ENCODE results near the gene GPI. TPM values are rescaled to one million over a fixed set of nuclear protein-coding genes. Genes with fewer than 3 reads are reported as not detected.

The GPI gene
- total and polyA plus RNA-seq, 2 of the 8 experiments (the other 6 are each of a cell fraction or from before 2014, with no cell fraction given), result 171 to 360 TPM

- TF ChIP-seq SUZ12 (IDR thresholded peaks at IDR 0.05; ENCODE audit: low read length), result no peak
- TF ChIP-seq NANOG (IDR thresholded peaks at IDR 0.05; ENCODE audit: insufficient read depth, low read depth, low read length, poor library complexity, severe bottlenecking), result no peak
- no peak for TF ChIP-seq MAX (IDR thresholded peaks at IDR 0.05)
- TF ChIP-seq SAP30 (IDR thresholded peaks at IDR 0.05; ENCODE audit: insufficient read depth, insufficient replicate concordance, low read length), result no peak
- TF ChIP-seq SP1 (IDR thresholded peaks at IDR 0.05; ENCODE audit: low read depth, low read length), result no peak
- TF ChIP-seq CHD2 (IDR thresholded peaks at IDR 0.05; ENCODE audit: low read length), result no peak
- TF ChIP-seq EGR1 (IDR thresholded peaks at IDR 0.05; ENCODE audit: borderline replicate concordance, low read depth, low read length), result no peak
- no peak for TF ChIP-seq SIX5 (IDR thresholded peaks at IDR 0.05; ENCODE audit: low read depth, low read length)
- no peak for TF ChIP-seq TAF7 (optimal IDR thresholded peaks at IDR 0.05; ENCODE audit: borderline replicate concordance, low read depth, low read length)
- no peak for TF ChIP-seq TBP (IDR thresholded peaks at IDR 0.05; ENCODE audit: low read depth, low read length)
- H2BK5ac ChIP-seq (ENCODE audit: low read depth, low read length), result no peak overlapping the region
- CTCF ChIA-PET (ENCODE audit: partially characterized antibody), result interaction anchor here (0.6 to 2.0 kb wide), 6 partner anchors 14 to 975 kb away, joined by 3 to 12 read pairs (median 3); no protein-coding TSS in a partner anchor
These were observed 32.8 kb upstream of the GPI start for GRCh38 chr19:34332027-34332760.

More at GRCh38 chr19:34332027-34332760, 32.8 kb upstream of the GPI start:
- no peak overlapping the region for H2AFZ ChIP-seq (ENCODE audit: low read length)
- no peak overlapping the region for H2BK15ac ChIP-seq (ENCODE audit: low read length)
- H3K4me1 ChIP-seq (replicated peaks in 1 of 4; ENCODE audit: control insufficient read depth in 3 of 4, insufficient read depth in 4 of 4, low read length in 3 of 4), result no peaks in the 10 kb centered on the region
- H4K91ac ChIP-seq (replicated peaks; ENCODE audit: insufficient read length, low read length), result no peak overlapping the region
- no peak overlapping the region for H3K18ac ChIP-seq (ENCODE audit: extremely low read depth, low read length)
- no peaks in the 10 kb centered on the region for H3K79me1 ChIP-seq (ENCODE audit: low read depth, low read length)
- H2BK20ac ChIP-seq (ENCODE audit: low read length), result no peak overlapping the region
- H3K23me2 ChIP-seq (ENCODE audit: low read depth, low read length), result no peaks in the 10 kb centered on the region
- H2BK120ac ChIP-seq (replicated peaks; ENCODE audit: low read depth, low read length), result no peak overlapping the region
- no peak overlapping the region for H3K27ac ChIP-seq (ENCODE audit: low read depth, low read length)
- H3K27me3 ChIP-seq (replicated peaks in 1 of 4; ENCODE audit: control insufficient read depth in 3 of 4, extremely low read depth in 1 of 4, insufficient read depth in 3 of 4, low read length in 3 of 4), result no peaks in the 10 kb centered on the region
- H3K56ac ChIP-seq (replicated peaks; ENCODE audit: insufficient read length, low read depth, low read length), result no peak overlapping the region
- POLR2A ChIA-PET (ENCODE audit: partially characterized antibody), result no interaction called here
- H3K79me2 ChIP-seq (ENCODE audit: control insufficient read depth in 1 of 2, insufficient read depth in 2 of 2, low read length in 2 of 2), result no peaks in the 10 kb centered on the region
- H3K4me2 ChIP-seq (ENCODE audit: insufficient read depth in 1 of 2, low read depth in 2 of 2, low read length in 2 of 2), result no peak overlapping the region
- H2AK5ac ChIP-seq (ENCODE audit: low read depth, low read length), result no peak overlapping the region
- H3K9ac ChIP-seq (replicated peaks in 1 of 4; ENCODE audit: extremely low read depth in 1 of 4, low read depth in 3 of 4, low read length in 3 of 4), result no peak overlapping the region
- H2BK12ac ChIP-seq (ENCODE audit: low read depth, low read length), result no peak overlapping the region
- no peaks in the 10 kb centered on the region for H3K9me3 ChIP-seq (ENCODE audit: insufficient read depth in 2 of 2, low read depth in 1 of 2, low read length in 1 of 2)
- H3K36me3 ChIP-seq (ENCODE audit: control insufficient read depth in 2 of 4, insufficient read depth in 4 of 4, low read length in 3 of 4), result peaks cover 3 to 31% (median 7%) of the 10 kb centered on the region in 4 experiments; a peak in 6 of 8 replicates
- 99% methylated on average over 5 of the region's 5 CpGs; no CpG with 5 or more reads in 1 of the 2 experiments for WGBS, 2 experiments (ENCODE audit: extremely low coverage in 1 of 2, insufficient coverage in 1 of 2, insufficient read length in 1 of 2, insufficient replicate concordance in 2 of 2, low coverage in 1 of 2, low lambda C conversion rate in 2 of 2, missing lambda C conversion rate in 1 of 2)
- H3K4me3 ChIP-seq (ENCODE audit: extremely low read depth in 1 of 4, insufficient read depth in 2 of 4, low read depth in 3 of 4, low read length in 4 of 4), result no peak overlapping the region
- no peak overlapping the region for H3K23ac ChIP-seq (ENCODE audit: insufficient read length)
- FAIRE-seq, result no peak
- H3K4ac ChIP-seq (replicated peaks; ENCODE audit: insufficient read length, low read depth, low read length), result no peak overlapping the region
- no peak overlapping the region for H4K5ac ChIP-seq (ENCODE audit: insufficient read length, low read depth, low read length)
- no peak overlapping the region for H4K8ac ChIP-seq (ENCODE audit: extremely low read depth, insufficient read depth, low read length)
- no peak for DNase-seq (ENCODE audit: low read depth in 1 of 2, low spot score in 2 of 2)
- no peaks in the 10 kb centered on the region for H4K20me1 ChIP-seq (replicated peaks in 1 of 2; ENCODE audit: control insufficient read depth in 1 of 2, insufficient read depth in 2 of 2, low read length in 2 of 2)
- no peak overlapping the region for H3K14ac ChIP-seq (ENCODE audit: insufficient read length)
